Adrenal gland (tissue), 12 donors: ENCODE results near the gene HNRNPUL1. TPM values are rescaled to one million over a fixed set of nuclear protein-coding genes. Genes with fewer than 3 reads are reported as not detected.
"Not testable (repeated sequence)": the region's sequence is repeated elsewhere in the genome, so short reads cannot be mapped to it uniquely, and the experiment has no call there.

Source experiments
- DNase-seq, 7 donors: peaks; one replicate each; pipeline ENCODE4 v3.0.0-alpha.2; 2019 to 2020
- H3K27ac ChIP-seq, 5 donors: fragments of 200-600 bp; sonication (generic) in 4 of 5; 1 replicate in 3 of 5; 2 replicates in 2 of 5; pipeline versions ENCODE4 v1.5.1 to v1.8.0; 2016 to 2020; ENCODE audit warnings: mild to moderate bottlenecking in 1 of 5
- H3K27me3 ChIP-seq: fragments of 200-600 bp; 2 replicates; pipeline ENCODE4 v1.8.0; 2021
- H3K36me3 ChIP-seq, 2 donors: fragments of 200-600 bp; replicated peaks in 1 of 2; 1 replicate in 1 of 2; 2 replicates in 1 of 2; pipeline versions ENCODE4 v1.5.1 to v1.8.0; 2018 to 2022
- H3K4me1 ChIP-seq, 2 donors: fragments of 200-600 bp; replicated peaks in 1 of 2; 1 replicate in 1 of 2; 2 replicates in 1 of 2; pipeline versions ENCODE4 v1.5.1 to v1.8.0; 2018 to 2021
- H3K4me3 ChIP-seq, 4 donors: fragments of 200-600 bp; sonication (generic) in 3 of 4; one replicate each; pipeline ENCODE4 v1.5.1; 2016 to 2018
- H3K9me3 ChIP-seq, 3 donors: fragments of 200-600 bp; sonication (generic) in 1 of 3; replicated peaks in 1 of 3; 1 replicate in 2 of 3; 2 replicates in 1 of 3; pipeline versions ENCODE4 v1.5.1 to v1.8.0; 2016 to 2021
- CTCF ChIP-seq, 6 experiments: fragments of 450-650 bp in 4 of 6; fragments of 200-600 bp in 2 of 6; sonication (generic) in 1 of 6; IDR thresholded peaks; 1 replicate in 5 of 6; 2 replicates in 1 of 6; pipeline versions ENCODE4 v1.5.1 to v1.8.0; 2016 to 2021; ENCODE audit warnings: antibody characterized with exemption in 6 of 6, mild to moderate bottlenecking in 2 of 6, moderate library complexity in 1 of 6
- POLR2A ChIP-seq, 2 donors: fragments of 450-650 bp; IDR thresholded peaks; one replicate each; pipeline ENCODE4 v1.6.1; 2017; ENCODE audit warnings: antibody characterized with exemption in 2 of 2, mild to moderate bottlenecking in 2 of 2, moderate library complexity in 1 of 2
- WGBS, 4 donors: extraction: QIAGEN DNeasy Blood & Tissue Kit in 2 of 4; methylation state at CpG; one replicate each; pipeline versions ENCODE4 v1.1.5 to v1.1.7; 2013 to 2017; 5-methylcytosine and 5-hydroxymethylcytosine counted together
- intact Hi-C, 2 donors: fragments of 100-400 bp; cut with DNase I; formaldehyde crosslinking; loops; one replicate each; pipeline versions ENCODE4 v1.14.1 to v1.15.0; 2022 to 2023
- polyA plus RNA-seq, 3 donors: library from polyadenylated mRNA; stranded (reverse); fragments of 200-250 nt in 2 of 3; fragments of 350-450 nt in 1 of 3; fragmentation: Illumina TruSeq in 1 of 3; extraction: RNeasy Lipid Tissue Mini Kit (QIAGEN cat#74804) in 1 of 3; gene quantifications; one replicate each; pipeline ENCODE4 v1.2.3, GENCODE V29; 2013 to 2014
- total RNA-seq, 9 donors: library from RNA; depleted of rRNA in 4 of 9; stranded (reverse); fragments of >200 nt in 4 of 9; fragments of 120-200 nt in 1 of 9; fragmentation: NEBNext Ultra II Directional in 1 of 9; extraction: Animal tissue kit (Norgen Biotek cat#: 25700) in 1 of 9; gene quantifications; one replicate each; pipeline versions ENCODE4 v1.1.0 to v1.2.4, GENCODE V29; 2013 to 2023
- donor health status: healthy with polysubstance abuse.
- donor health status: Bipolar disorder and iron deficiency.
- donor health status: DM: yes; HTN: yes; CAD: no.
- donor health status: DM: no; HTN: no; CAD: no.
- donor health status: DM: no; HTN: no; CAD: no.
- donor health status: DM: yes; HTN: yes; CAD: no.

HNRNPUL1 gene
- total and polyA plus RNA-seq, 12 donors, result 55.8 to 175 (median 142) TPM

GRCh38 chr19:41225238-41226052 is 38.7 kb upstream of the HNRNPUL1 start:
- TF ChIP-seq POLR2A (IDR thresholded peaks at IDR 0.05) (peak in 1 of 2 donors; percentile 56), CTCF (IDR thresholded peaks at IDR 0.05) (no peak)
- H3K4me1 ChIP-seq, result peaks cover 24 to 43% of the 10 kb centered on the region in 2 donors
- H3K27me3 ChIP-seq, result no peaks in the 10 kb centered on the region
- intact Hi-C loops, result no loop called here
- no peaks in the 10 kb centered on the region for H3K9me3 ChIP-seq
- 37 to 51% (median 49%) methylated on average over 17 to 29 of the region's 29 CpGs for WGBS, 4 donors
- peak overlapping the region in 2 of 4 donors; percentile 52 to 53 for H3K4me3 ChIP-seq
- no peaks in the 10 kb centered on the region for H3K36me3 ChIP-seq
- peak; percentile 81 to 95 (median 93) for DNase-seq
- H3K27ac ChIP-seq, result peak overlapping the region; percentile 90 to 97 (median 95)

- Histone ChIP-seq H3K27me3 (no peaks in the 10 kb centered on the region), H3K9me3 (no peaks in the 10 kb centered on the region), H3K27ac (peak overlapping the region; percentile 90 to 97 (median 95)), H3K36me3 (no peaks in the 10 kb centered on the region), H3K4me3 (peak overlapping the region in 2 of 4 donors; percentile 52 to 53), H3K4me1 (peaks cover 24 to 43% of the 10 kb centered on the region in 2 donors)
- peak in 3 of 6 experiments; percentile 12 to 33 (median 15) for TF ChIP-seq CTCF (IDR thresholded peaks at IDR 0.05)
- peak; percentile 22 to 63 for TF ChIP-seq POLR2A (IDR thresholded peaks at IDR 0.05)
- DNase-seq, result peak; percentile 79 to 89 (median 84)
- intact Hi-C loops, result no loop called here
- WGBS, 4 donors, result 4 to 5% (median 4%) methylated on average over 11 to 67 of the region's 67 CpGs; no CpG with 5 or more reads in 1 of the 4 donors
These were observed 37.9 kb upstream of the HNRNPUL1 start for GRCh38 chr19:41226053-41226873.

GRCh38 chr19:41226874-41227390 is 37.2 kb upstream of the HNRNPUL1 start:
- no peak for TF ChIP-seq CTCF (IDR thresholded peaks at IDR 0.05)
- no peak for TF ChIP-seq POLR2A (IDR thresholded peaks at IDR 0.05)
- Histone ChIP-seq H3K4me3 (peak overlapping the region in 2 of 4 donors; percentile 52 to 53), H3K4me1 (peaks cover 24 to 39% of the 10 kb centered on the region in 2 donors), H3K27me3 (no peaks in the 10 kb centered on the region), H3K9me3 (no peaks in the 10 kb centered on the region), H3K36me3 (no peaks in the 10 kb centered on the region), H3K27ac (peak overlapping the region; percentile 90 to 97 (median 95))
- peak in 3 of 7 donors; percentile 22 to 48 (median 41) for DNase-seq
- intact Hi-C loops, result no loop called here
- 41 to 51% (median 47%) methylated on average over 9 of the region's 9 CpGs for WGBS, 4 donors

GRCh38 chr19:41228486-41228885 is 35.7 kb upstream of the HNRNPUL1 start:
- Histone ChIP-seq H3K27me3 (no peaks in the 10 kb centered on the region), H3K36me3 (peaks cover 0 to 10% of the 10 kb centered on the region in 2 donors), H3K27ac (no peak overlapping the region), H3K4me1 (peaks cover 17 to 34% of the 10 kb centered on the region in 2 donors), H3K9me3 (no peaks in the 10 kb centered on the region), H3K4me3 (no peak overlapping the region)
- no peak for TF ChIP-seq POLR2A (IDR thresholded peaks at IDR 0.05)
- TF ChIP-seq CTCF (IDR thresholded peaks at IDR 0.05), result no peak
- WGBS, 4 donors, result 79 to 100% (median 86%) methylated on average over 3 of the region's 3 CpGs
- DNase-seq, result no peak
- intact Hi-C loops, result no loop called here

- H3K27ac ChIP-seq, H3K27me3 ChIP-seq, H3K4me3 ChIP-seq, intact Hi-C loops, H3K9me3 ChIP-seq: not testable (repeated sequence)
- Histone ChIP-seq H3K36me3 (peaks cover 0 to 10% of the 10 kb centered on the region in 2 donors), H3K4me1 (peaks cover 15 to 26% of the 10 kb centered on the region in 2 donors)
- peak in 1 of 7 donors; percentile 19 for DNase-seq
- 66 to 80% (median 71%) methylated on average over 5 of the region's 5 CpGs for WGBS, 4 donors
These were observed 34.8 kb upstream of the HNRNPUL1 start for GRCh38 chr19:41229338-41229737.
